Naive thymus-derived CD4-positive, alpha-beta T cell (primary cell): ENCODE measurements around the gene MKNK2. TPM values are rescaled to one million over a fixed set of nuclear protein-coding genes. Genes with fewer than 3 reads are reported as not detected.
A peak's percentile ranks its signal among the peaks of the same experiment; 100 is the strongest.
"Not testable (repeated sequence)": the region's sequence is repeated elsewhere in the genome, so short reads cannot be mapped to it uniquely, and the experiment has no call there.

Experiments
- ATAC-seq: fragments of 150-1000 bp; cut with Tn5 transposase; 2 replicates; pipeline ENCODE4 v1.10.0; 2021; ENCODE audit warnings: mild to moderate bottlenecking, moderate library complexity
- CTCF ChIA-PET: fragments of 350-600 bp; sonication (Branson Sonifier 250); formaldehyde crosslinking; loops from one replicate; lab custom pipeline; 2021; ENCODE audit warnings: antibody characterized with exemption; lab: Charles Lee
- POLR2A ChIA-PET: fragments of 350-600 bp; sonication (Branson Sonifier 250); formaldehyde crosslinking; loops from one replicate; lab custom pipeline; 2021; ENCODE audit warnings: antibody characterized with exemption, inconsistent platforms; lab: Charles Lee
- DNase-seq, 9 donors: peaks; one replicate each; pipeline versions ENCODE4 v3.0.0 to v3.0.0-alpha.2; 2020 to 2022; ENCODE audit warnings: mixed read lengths in 1 of 9
- H3K27ac ChIP-seq: one replicate; pipeline ENCODE4 v1.7.0; 2013; ENCODE audit warnings: mild to moderate bottlenecking, low read depth, low read length, moderate library complexity
- H3K27me3 ChIP-seq, 2 donors: one replicate each; pipeline ENCODE4 v1.7.0; 2013; ENCODE audit warnings: low read length in 2 of 2, mild to moderate bottlenecking in 2 of 2, moderate library complexity in 2 of 2; ENCODE audit not compliant: control insufficient read depth in 2 of 2, insufficient read depth in 2 of 2
- H3K36me3 ChIP-seq, 3 experiments: 1 replicate in 2 of 3; 2 replicates in 1 of 3; pipeline ENCODE4 v1.7.0; 2013; ENCODE audit warnings: low read length in 3 of 3, mild to moderate bottlenecking in 3 of 3, moderate library complexity in 1 of 3; ENCODE audit not compliant: insufficient read depth in 3 of 3, control insufficient read depth in 2 of 3
- H3K4me1 ChIP-seq, 2 donors: one replicate each; pipeline ENCODE4 v1.7.0; 2013; ENCODE audit warnings: low read length in 2 of 2, mild to moderate bottlenecking in 2 of 2, moderate library complexity in 1 of 2; ENCODE audit not compliant: control insufficient read depth in 2 of 2, insufficient read depth in 2 of 2
- H3K4me3 ChIP-seq: 2 replicates; pipeline ENCODE4 v1.7.0; 2013; ENCODE audit warnings: mild to moderate bottlenecking, low read length
- H3K9me3 ChIP-seq, 3 experiments: 1 replicate in 2 of 3; 2 replicates in 1 of 3; pipeline ENCODE4 v1.7.0; 2013; ENCODE audit warnings: low read length in 3 of 3; ENCODE audit not compliant: control insufficient read depth in 2 of 3
- H3K27ac Mint-ChIP-seq, 9 donors: one replicate each; pipeline ENCODE4 v1.8.0; 2020 to 2022; ENCODE audit warnings: mixed read lengths in 9 of 9, mild to moderate bottlenecking in 8 of 9, moderate library complexity in 5 of 9, inconsistent platforms in 2 of 9
- H3K27me3 Mint-ChIP-seq, 5 donors: one replicate each; pipeline ENCODE4 v1.8.0; 2021 to 2022; ENCODE audit warnings: mixed read lengths in 5 of 5, mild to moderate bottlenecking in 1 of 5
- H3K36me3 Mint-ChIP-seq, 5 donors: one replicate each; pipeline ENCODE4 v1.8.0; 2020 to 2022; ENCODE audit warnings: mixed read lengths in 5 of 5, mild to moderate bottlenecking in 3 of 5, inconsistent platforms in 1 of 5
- H3K4me1 Mint-ChIP-seq, 7 donors: one replicate each; pipeline ENCODE4 v1.8.0; 2020 to 2022; ENCODE audit warnings: mixed read lengths in 7 of 7, mild to moderate bottlenecking in 3 of 7, inconsistent platforms in 1 of 7
- H3K4me3 Mint-ChIP-seq, 10 donors: one replicate each; pipeline ENCODE4 v1.8.0; 2020 to 2022; ENCODE audit warnings: mild to moderate bottlenecking in 10 of 10, mixed read lengths in 10 of 10, moderate library complexity in 6 of 10, inconsistent platforms in 2 of 10
- H3K9me3 Mint-ChIP-seq, 11 donors: one replicate each; pipeline ENCODE4 v1.8.0; 2020 to 2022; ENCODE audit warnings: mixed read lengths in 11 of 11, mild to moderate bottlenecking in 4 of 11, inconsistent platforms in 1 of 11, moderate library complexity in 1 of 11
- intact Hi-C, 2 donors: fragments of 100-400 bp; cut with micrococcal nuclease; formaldehyde crosslinking; loops; one replicate each; pipeline ENCODE4 v1.15.1; 2023
- polyA plus RNA-seq, 2 donors: library from polyadenylated mRNA; unstranded; fragments of 300-500 nt; fragmentation: Illumina TruSeq; gene quantifications; one replicate each; pipeline ENCODE4 v1.2.3, GENCODE V29; 2021
- total RNA-seq, 6 experiments: library from RNA in 5 of 6; stranded (reverse) in 5 of 6; gene quantifications; 1 replicate in 5 of 6; 2 replicates in 1 of 6; pipeline ENCODE4 v1.2.3 and lab custom pipeline; 2021 to 2026

The MKNK2 gene
- total and polyA plus RNA-seq, 7 experiments from 2014 or later, result 28.8 to 347 (median 200) TPM

DNA sequence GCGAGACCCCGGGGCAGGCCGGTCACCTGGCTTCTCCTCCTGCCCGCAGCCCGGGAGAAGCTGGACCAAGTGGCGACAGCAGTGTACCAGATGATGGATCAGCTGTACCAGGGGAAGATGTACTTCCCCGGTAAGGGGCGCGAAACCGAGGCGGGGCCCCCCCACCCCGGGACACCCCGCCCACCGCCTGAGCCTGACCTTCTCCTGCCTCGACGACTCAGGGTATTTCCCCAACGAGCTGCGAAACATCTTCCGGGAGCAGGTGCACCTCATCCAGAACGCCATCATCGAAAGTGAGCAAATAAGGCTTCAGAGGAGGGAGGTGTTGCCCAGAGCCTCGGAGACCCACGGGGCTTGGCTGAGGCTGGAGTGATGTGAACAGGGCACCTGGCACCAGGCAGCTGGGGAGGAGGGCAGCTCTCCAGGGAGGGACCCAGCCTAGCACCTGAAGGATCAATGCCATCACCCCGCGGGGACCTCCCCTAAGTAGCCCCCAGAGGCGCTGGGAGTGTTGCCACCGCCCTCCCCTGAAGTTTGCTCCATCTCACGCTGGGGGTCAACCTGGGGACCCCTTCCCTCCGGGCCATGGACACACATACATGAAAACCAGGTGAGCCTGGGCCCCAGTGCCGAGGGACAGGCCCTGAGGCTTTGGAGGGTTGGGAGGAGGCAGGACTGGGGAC lies 46.3 kb upstream of the MKNK2 start:
- H3K27me3 Mint-ChIP-seq, result no peaks in the 10 kb centered on the region
- H3K4me1 Mint-ChIP-seq, result peaks cover 15 to 30% (median 24%) of the 10 kb centered on the region in 7 donors
- intact Hi-C loops, result loop anchor here in 1 of 2 donors (2.0 kb wide), 1 partner anchor 445 kb away; the partner anchor contains the start of gene TCF3
- H3K36me3 Mint-ChIP-seq, result peaks cover 3 to 24% (median 4%) of the 10 kb centered on the region in 5 donors
- peaks cover 0 to 4% (median 0%) of the 10 kb centered on the region in 11 donors for H3K9me3 Mint-ChIP-seq
- Histone ChIP-seq H3K27ac (peak overlapping the region; percentile 64), H3K4me1 (peaks cover 13% of the 10 kb centered on the region in 2 donors), H3K9me3 (no peaks in the 10 kb centered on the region), H3K27me3 (no peaks in the 10 kb centered on the region), H3K4me3 (peak overlapping the region; percentile 81), H3K36me3 (peaks cover 4 to 29% (median 6%) of the 10 kb centered on the region in 3 experiments)
- POLR2A ChIA-PET, result interaction anchor here (0.7 to 1.3 kb wide), 5 partner anchors 14 to 383 kb away, joined by 3 to 6 read pairs (median 3); partner anchors contain the start of gene GADD45B
- CTCF ChIA-PET, result interaction anchor here (0.5 to 1.1 kb wide), 5 partner anchors 46 to 208 kb away, joined by 3 read pairs; no protein-coding TSS in a partner anchor
- peak overlapping the region in 8 of 9 donors; percentile 31 to 92 (median 84) for H3K27ac Mint-ChIP-seq
- ATAC-seq (no peak), DNase-seq (peak in 5 of 9 donors; percentile 26 to 75 (median 35))
- H3K4me3 Mint-ChIP-seq, result peak overlapping the region; percentile 82 to 98 (median 90)

- H3K4me1 Mint-ChIP-seq, result peaks cover 15 to 37% (median 27%) of the 10 kb centered on the region in 7 donors
- peak; percentile 90 for ATAC-seq
- peaks cover 0 to 4% (median 0%) of the 10 kb centered on the region in 11 donors for H3K9me3 Mint-ChIP-seq
- H3K27me3 ChIP-seq, result no peaks in the 10 kb centered on the region
- H3K4me3 Mint-ChIP-seq, result peak within 1 kb of the TSS; percentile 95 to 98 (median 97)
- H3K36me3 Mint-ChIP-seq, result peaks cover 0 to 28% (median 3%) of the 10 kb centered on the region in 5 donors
- intact Hi-C loops, result loop anchor here (1.0 to 2.0 kb wide), 14 partner anchors 11 to 444 kb away; partner anchors contain the start of genes AP3D1 (in 2 of the 2), ADAT3 (in 1 of the 2), DOT1L (in 1 of the 2) and MKNK2 (in 1 of the 2)
- H3K27me3 Mint-ChIP-seq, result no peaks in the 10 kb centered on the region
- peak within 1 kb of the TSS; percentile 90 to 98 (median 94) for H3K27ac Mint-ChIP-seq
- H3K9me3 ChIP-seq, result no peaks in the 10 kb centered on the region
- H3K36me3 ChIP-seq, result peaks cover 3 to 23% (median 4%) of the 10 kb centered on the region in 3 experiments
- ChIA-PET POLR2A (interaction anchor here (0.7 to 5.0 kb wide), 7 partner anchors 12 to 379 kb away, joined by 3 to 125 read pairs (median 3); partner anchors contain the start of gene GADD45B), CTCF (interaction anchor here (1.0 to 1.9 kb wide), 6 partner anchors 13 to 78 kb away, joined by 3 to 8 read pairs (median 4); no protein-coding TSS in a partner anchor)
- DNase-seq, result peak; percentile 98 to 100 (median 99)
- H3K4me3 ChIP-seq, result peak within 1 kb of the TSS; percentile 82
- H3K4me1 ChIP-seq, result peaks cover 13% of the 10 kb centered on the region in 2 donors
- peak within 1 kb of the TSS; percentile 88 for H3K27ac ChIP-seq
Measured at GRCh38 chr19:2096480-2097202, 45.6 kb upstream of the MKNK2 start, which contains the start of gene IZUMO4. TSS of gene IZUMO4 (plus strand) at chr19:2096915. CDS start at chr19:2096946, 31 bp downstream.

GRCh38 chr19:2096034-2096479 lies 45.0 kb upstream of the MKNK2 start, which contains the start of gene MOB3A:
TSS of gene MOB3A (minus strand) at chr19:2096326. CDS start at chr19:2078560, 17,766 bp downstream.
- H3K36me3 Mint-ChIP-seq, result peaks cover 0 to 28% (median 3%) of the 10 kb centered on the region in 5 donors
- Histone ChIP-seq H3K27ac (peak within 1 kb of the TSS; percentile 88), H3K4me3 (peak within 1 kb of the TSS; percentile 82), H3K9me3 (no peaks in the 10 kb centered on the region), H3K27me3 (no peaks in the 10 kb centered on the region), H3K4me1 (peaks cover 15 to 16% of the 10 kb centered on the region in 2 donors), H3K36me3 (peaks cover 0 to 17% (median 4%) of the 10 kb centered on the region in 3 experiments)
- DNase-seq (peak in 6 of 9 donors; percentile 84 to 98 (median 96)), ATAC-seq (peak; percentile 67)
- peaks cover 16 to 41% (median 29%) of the 10 kb centered on the region in 7 donors for H3K4me1 Mint-ChIP-seq
- H3K4me3 Mint-ChIP-seq, result peak within 1 kb of the TSS; percentile 95 to 98 (median 97)
- peaks cover 0 to 4% (median 0%) of the 10 kb centered on the region in 11 donors for H3K9me3 Mint-ChIP-seq
- ChIA-PET POLR2A (interaction anchor here (0.7 to 5.0 kb wide), 10 partner anchors 11 to 178 kb away, joined by 3 to 125 read pairs (median 5); no protein-coding TSS in a partner anchor), CTCF (interaction anchor here (1.0 to 1.9 kb wide), 5 partner anchors 9 to 70 kb away, joined by 3 to 8 read pairs (median 4); no protein-coding TSS in a partner anchor)
- H3K27ac Mint-ChIP-seq, result peak within 1 kb of the TSS; percentile 90 to 98 (median 94)
- intact Hi-C loops, result loop anchor here (1.0 to 2.0 kb wide), 14 partner anchors 11 to 443 kb away; partner anchors contain the start of genes AP3D1 (in 2 of the 2), ADAT3 (in 1 of the 2), DOT1L (in 1 of the 2) and MKNK2 (in 1 of the 2)
- no peaks in the 10 kb centered on the region for H3K27me3 Mint-ChIP-seq

GRCh38 chr19:2091926-2092525 lies 41.0 kb upstream of the MKNK2 start:
- H3K4me1 Mint-ChIP-seq, result peaks cover 45 to 75% (median 61%) of the 10 kb centered on the region in 7 donors
- POLR2A ChIA-PET, result interaction anchor here (0.6 to 5.0 kb wide), 10 partner anchors 7 to 1017 kb away, joined by 3 to 125 read pairs (median 4); no protein-coding TSS in a partner anchor
- H3K4me3 ChIP-seq, result not testable (repeated sequence)

GRCh38 chr19:2089727-2090053 lies 38.6 kb upstream of the MKNK2 start:
- CTCF ChIA-PET, result interaction anchor here (0.7 kb wide), 1 partner anchor 36 kb away, joined by 4 read pairs; no protein-coding TSS in a partner anchor
- peaks cover 0 to 50% (median 4%) of the 10 kb centered on the region in 5 donors for H3K36me3 Mint-ChIP-seq

More at GRCh38 chr19:2091926-2092525, 41.0 kb upstream of the MKNK2 start:
- peaks cover 45 to 48% of the 10 kb centered on the region in 2 donors for H3K4me1 ChIP-seq
- DNase-seq, ATAC-seq, H3K9me3 ChIP-seq, intact Hi-C loops, H3K27me3 Mint-ChIP-seq, H3K27me3 ChIP-seq, H3K36me3 ChIP-seq, H3K27ac ChIP-seq, H3K9me3 Mint-ChIP-seq: not testable (repeated sequence)
- CTCF ChIA-PET, result interaction anchor here (0.6 to 1.8 kb wide), 4 partner anchors 8 to 69 kb away, joined by 3 to 11 read pairs (median 6); no protein-coding TSS in a partner anchor
- Mint-ChIP-seq H3K36me3 (peaks cover 0 to 44% (median 0%) of the 10 kb centered on the region in 5 donors), H3K4me3 (peak overlapping the region in 5 of 10 donors; percentile 8 to 96 (median 47)), H3K27ac (peak overlapping the region in 6 of 9 donors; percentile 4 to 80 (median 46))

More at GRCh38 chr19:2089727-2090053, 38.6 kb upstream of the MKNK2 start:
- Mint-ChIP-seq H3K27me3 (peaks cover 0 to 2% (median 0%) of the 10 kb centered on the region in 5 donors), H3K4me3 (peak overlapping the region; percentile 58 to 96 (median 75)), H3K4me1 (peaks cover 51 to 85% (median 76%) of the 10 kb centered on the region in 7 donors), H3K9me3 (peaks cover 0 to 5% (median 0%) of the 10 kb centered on the region in 11 donors), H3K27ac (peak overlapping the region; percentile 82 to 95 (median 94))
- Histone ChIP-seq H3K27ac (peak overlapping the region; percentile 45), H3K36me3 (peaks cover 0 to 4% (median 4%) of the 10 kb centered on the region in 3 experiments), H3K9me3 (no peaks in the 10 kb centered on the region), H3K4me3 (no peak overlapping the region), H3K27me3 (no peaks in the 10 kb centered on the region), H3K4me1 (peaks cover 55 to 61% of the 10 kb centered on the region in 2 donors)
- ATAC-seq, result no peak
- no peak for DNase-seq
- POLR2A ChIA-PET, result interaction anchor here (1.4 to 2.0 kb wide), 3 partner anchors 9 to 33 kb away, joined by 3 to 5 read pairs (median 5); no protein-coding TSS in a partner anchor
- intact Hi-C loops, result no loop called here
